ENCODE results near the gene IRS1.
A peak's percentile ranks its signal among the peaks of the same experiment; 100 is the strongest.

IRS1 gene

DNA sequence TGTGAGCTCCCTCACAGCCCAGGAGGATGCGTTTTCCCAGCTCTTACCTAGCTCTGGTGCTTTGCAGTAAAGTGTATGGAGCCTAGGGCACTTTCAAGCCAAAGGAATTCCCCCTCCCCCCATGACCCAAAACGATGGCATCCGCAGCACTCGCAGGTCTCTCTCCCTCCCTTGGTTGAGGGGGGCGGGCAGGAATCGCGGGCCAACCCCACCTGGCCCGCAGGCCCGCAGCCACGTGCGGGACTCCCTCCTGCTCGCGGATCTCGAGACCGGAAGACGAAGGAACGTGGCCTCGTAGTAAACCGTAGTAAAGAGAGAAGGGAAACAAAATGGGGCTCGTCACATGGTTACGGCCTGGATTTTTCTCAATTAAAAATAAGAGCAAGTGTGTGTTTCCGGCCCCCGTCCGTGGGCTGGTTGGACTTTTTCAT, 8.5 kb downstream of the IRS1 start:
- Mint-ChIP-seq H3K9me3 (no peaks in the 10 kb centered on the region), H3K27me3 (no peaks in the 10 kb centered on the region), H3K36me3 (ENCODE audit: low read depth) (peaks cover 3% of the 10 kb centered on the region), H3K4me1 (ENCODE audit: low read depth) (peaks cover 52% of the 10 kb centered on the region), H3K27ac (peak overlapping the region; percentile 96), H3K4me3 (peak overlapping the region; percentile 79)
- no peak for DNase-seq

DNA sequence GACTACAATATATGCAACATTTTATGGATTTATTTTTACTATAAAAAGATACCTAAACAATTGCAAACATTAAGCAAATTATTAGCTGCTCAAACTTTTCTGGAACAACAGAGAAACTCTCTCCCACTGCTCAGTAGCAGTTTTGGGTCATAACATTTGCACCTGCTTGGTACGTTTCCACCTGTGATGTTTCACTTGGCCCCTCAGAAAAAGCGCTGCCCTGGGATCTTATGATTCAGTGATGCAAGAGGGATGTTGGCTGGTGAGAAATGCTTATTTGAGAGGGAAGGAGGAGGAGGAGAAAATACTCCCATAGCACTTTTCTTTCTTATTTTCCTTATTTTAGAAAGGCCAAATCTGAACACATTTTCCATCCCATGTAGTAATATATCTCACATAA, 9.2 kb downstream of the IRS1 start:
- H3K4me1 Mint-ChIP-seq (ENCODE audit: low read depth) = peaks cover 52% of the 10 kb centered on the region
- H3K27me3 Mint-ChIP-seq = no peaks in the 10 kb centered on the region

DNA sequence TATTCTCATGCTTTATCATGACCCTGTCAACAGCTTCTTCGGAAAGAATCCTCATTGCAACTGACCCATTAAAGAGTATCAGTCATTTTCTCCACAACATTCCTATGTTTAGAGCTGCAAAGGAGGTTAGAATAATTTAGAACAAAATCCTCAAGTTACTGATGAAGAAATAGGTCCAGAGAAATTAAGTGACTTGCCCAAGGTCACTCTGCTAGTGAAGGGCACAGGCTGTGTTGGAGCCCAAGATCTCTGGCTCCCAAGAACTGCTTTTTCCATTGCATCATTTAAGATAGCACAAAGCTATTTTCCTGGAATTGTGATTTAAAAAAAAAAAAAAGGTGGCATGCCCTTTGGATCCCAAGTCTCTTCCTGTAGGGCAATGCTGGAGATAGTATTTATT, 9.6 kb downstream of the IRS1 start:
- H3K36me3 Mint-ChIP-seq (ENCODE audit: low read depth) = peaks cover 3% of the 10 kb centered on the region
- H3K9me3 Mint-ChIP-seq = no peaks in the 10 kb centered on the region
- peak overlapping the region; percentile 31 for H3K4me3 Mint-ChIP-seq
- H3K4me1 Mint-ChIP-seq (ENCODE audit: low read depth) = peaks cover 52% of the 10 kb centered on the region
- no peaks in the 10 kb centered on the region for H3K27me3 Mint-ChIP-seq
- no peak overlapping the region for H3K27ac Mint-ChIP-seq
- DNase-seq = no peak

More for the DNA sequence above, 9.2 kb downstream of the IRS1 start:
- Mint-ChIP-seq H3K4me3 (peak overlapping the region; percentile 79), H3K9me3 (no peaks in the 10 kb centered on the region), H3K36me3 (ENCODE audit: low read depth) (peaks cover 3% of the 10 kb centered on the region), H3K27ac (peak overlapping the region; percentile 96)
- no peak for DNase-seq

DNA sequence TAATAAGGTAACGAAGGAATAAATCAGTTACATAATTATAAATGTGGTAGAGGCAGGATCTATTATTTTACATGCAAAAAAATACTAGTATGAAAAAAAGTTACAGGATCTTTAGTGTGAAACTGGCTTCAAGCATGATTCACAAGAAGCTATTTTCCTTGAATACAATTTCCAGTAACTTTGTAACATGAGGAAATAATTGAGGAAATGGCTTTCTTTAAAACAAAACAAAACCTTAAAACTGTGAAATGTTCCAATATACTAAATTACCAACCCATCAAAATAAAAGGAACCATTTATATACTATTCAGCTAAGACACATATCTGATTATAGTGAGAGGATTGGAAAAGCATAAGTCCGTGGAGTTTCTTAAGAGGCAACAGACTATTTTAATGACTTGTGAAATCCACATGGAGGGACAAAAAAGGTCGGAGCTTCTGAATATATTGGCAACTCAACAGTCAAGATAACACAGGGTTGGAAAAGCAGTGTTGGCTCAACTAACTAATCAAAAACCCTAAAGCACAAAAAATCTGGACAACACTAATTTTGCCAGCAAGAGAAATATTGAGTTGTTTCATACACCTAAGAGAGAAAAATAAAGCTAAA, 10.6 kb downstream of the IRS1 start:
- Mint-ChIP-seq H3K4me3 (no peak overlapping the region), H3K27ac (no peak overlapping the region)

DNA sequence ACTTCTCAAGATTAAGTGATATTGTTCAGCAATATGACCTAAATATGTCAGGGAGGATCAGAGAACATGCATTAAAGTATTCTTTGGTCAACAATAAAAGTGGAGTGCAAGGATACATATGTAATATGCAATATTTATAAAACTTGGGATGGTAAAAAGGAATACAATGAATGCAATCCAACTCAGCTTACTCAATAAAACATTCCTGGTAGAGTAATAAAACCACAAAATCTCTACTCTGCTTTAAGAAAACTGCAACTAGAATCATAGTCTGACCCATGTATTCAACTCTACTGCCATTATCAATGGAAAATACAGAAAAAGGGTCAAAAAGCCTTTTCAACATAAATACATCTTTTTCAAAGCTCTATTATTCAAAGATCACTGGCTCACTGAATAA, 11.6 kb downstream of the IRS1 start:
- Mint-ChIP-seq H3K27me3 (no peaks in the 10 kb centered on the region), H3K4me1 (ENCODE audit: low read depth) (peaks cover 34% of the 10 kb centered on the region), H3K27ac (no peak overlapping the region), H3K36me3 (ENCODE audit: low read depth) (peaks cover 3% of the 10 kb centered on the region), H3K4me3 (no peak overlapping the region), H3K9me3 (no peaks in the 10 kb centered on the region)
- no peak for DNase-seq

More for the DNA sequence above, 10.6 kb downstream of the IRS1 start:
- H3K27me3 Mint-ChIP-seq = no peaks in the 10 kb centered on the region
- no peak for DNase-seq
- peaks cover 43% of the 10 kb centered on the region for H3K4me1 Mint-ChIP-seq (ENCODE audit: low read depth)
- no peaks in the 10 kb centered on the region for H3K9me3 Mint-ChIP-seq
- peaks cover 3% of the 10 kb centered on the region for H3K36me3 Mint-ChIP-seq (ENCODE audit: low read depth)

DNA sequence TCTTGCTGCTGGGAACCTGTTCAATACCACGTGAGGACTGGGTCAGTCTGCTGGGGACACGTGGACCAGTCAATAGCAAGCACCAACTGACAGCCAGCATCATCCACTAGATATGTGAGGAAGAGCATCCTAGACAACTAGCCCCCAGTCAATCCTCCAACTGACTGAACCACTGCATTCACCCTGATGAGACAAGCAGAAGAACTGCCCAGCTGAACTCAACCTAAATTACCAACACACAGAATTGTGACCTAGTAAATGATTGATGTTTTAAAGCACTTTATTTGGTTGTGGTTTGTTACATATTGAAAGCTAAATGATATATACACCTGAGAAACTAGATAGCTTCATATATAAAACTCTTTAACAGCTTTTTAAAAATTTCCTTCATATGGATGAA, 15.7 kb downstream of the IRS1 start:
- H3K4me3 Mint-ChIP-seq = no peak overlapping the region
- H3K36me3 Mint-ChIP-seq (ENCODE audit: low read depth) = no peaks in the 10 kb centered on the region
- H3K9me3 Mint-ChIP-seq = no peaks in the 10 kb centered on the region
- no peak overlapping the region for H3K27ac Mint-ChIP-seq
- no peaks in the 10 kb centered on the region for H3K27me3 Mint-ChIP-seq
- H3K4me1 Mint-ChIP-seq (ENCODE audit: low read depth) = peaks cover under 1% of the 10 kb centered on the region
- no peak for DNase-seq

DNA sequence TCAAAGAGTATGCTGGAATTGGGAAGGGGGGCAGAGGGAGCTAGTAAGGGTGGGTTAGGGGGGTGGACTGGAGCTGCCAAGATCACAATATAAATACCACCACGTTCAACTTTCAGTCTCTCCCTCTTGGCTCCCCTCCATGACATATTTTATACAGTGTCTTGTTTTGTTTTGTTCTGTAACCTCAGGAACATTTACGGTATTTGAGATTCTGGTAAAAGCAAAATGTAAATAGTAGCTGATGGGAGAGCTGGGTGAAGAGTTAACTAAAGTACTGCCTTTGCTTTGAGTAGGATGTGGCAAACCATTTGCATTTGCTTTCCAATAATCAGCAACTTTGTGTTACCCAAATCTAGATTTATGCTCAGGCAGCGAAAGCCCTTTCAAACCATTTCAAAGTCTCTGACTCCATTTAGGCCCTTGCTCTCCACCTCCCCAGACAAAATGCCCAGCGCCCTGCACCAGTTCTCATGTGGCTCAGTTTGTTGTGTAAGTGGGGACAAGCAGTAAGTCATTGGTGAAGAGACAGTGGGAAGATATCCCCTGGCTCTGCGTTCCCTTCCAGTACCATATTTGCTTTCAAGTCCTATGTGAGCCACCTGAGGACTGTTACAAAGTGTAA, 17.4 kb downstream of the IRS1 start:
- peaks cover 1% of the 10 kb centered on the region for H3K4me1 Mint-ChIP-seq (ENCODE audit: low read depth)
- no peak for DNase-seq
- H3K27me3 Mint-ChIP-seq = no peaks in the 10 kb centered on the region
- H3K27ac Mint-ChIP-seq = no peak overlapping the region
- no peaks in the 10 kb centered on the region for H3K36me3 Mint-ChIP-seq (ENCODE audit: low read depth)
- H3K9me3 Mint-ChIP-seq = no peaks in the 10 kb centered on the region
- H3K4me3 Mint-ChIP-seq = no peak overlapping the region

DNA sequence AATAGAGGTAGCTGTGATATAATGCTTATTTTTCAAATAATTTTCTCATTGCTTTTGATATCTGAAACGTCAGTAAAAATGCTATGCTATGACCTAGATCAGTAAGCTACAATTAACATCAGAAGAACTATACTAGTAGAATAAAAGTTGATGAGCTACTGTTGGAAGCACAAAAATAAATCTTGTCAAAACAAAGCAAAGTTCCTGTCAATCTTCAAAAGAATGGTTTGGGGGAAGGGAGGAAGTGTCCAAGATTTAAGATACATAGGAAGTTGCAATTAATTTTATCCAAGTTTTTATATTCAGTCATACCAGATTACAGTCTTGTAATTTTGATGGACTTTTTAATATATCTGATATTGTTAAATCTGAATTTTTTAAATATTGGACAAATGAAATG, 19.2 kb downstream of the IRS1 start:
- H3K27me3 Mint-ChIP-seq = no peaks in the 10 kb centered on the region
- no peak overlapping the region for H3K27ac Mint-ChIP-seq

DNA sequence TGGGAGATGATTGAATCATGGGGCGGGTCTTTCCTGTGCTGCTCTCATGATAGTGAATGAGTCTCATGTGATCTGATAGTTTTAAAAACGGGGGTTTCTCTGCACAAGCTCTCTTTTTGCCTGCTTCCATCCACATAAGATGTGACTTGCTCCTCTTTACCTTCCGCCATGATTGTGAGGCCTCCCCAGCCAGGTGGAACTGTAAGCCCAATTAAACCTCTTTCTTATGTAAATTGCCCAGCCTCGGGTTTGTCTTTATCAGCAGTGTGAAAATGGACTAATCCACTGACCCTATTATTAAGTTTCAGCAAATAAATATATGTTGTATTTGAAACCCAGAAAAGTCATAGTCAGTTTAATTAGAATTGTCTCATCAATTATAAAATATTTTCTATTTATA, 22.0 kb downstream of the IRS1 start:
- Mint-ChIP-seq H3K9me3 (peaks cover 11% of the 10 kb centered on the region), H3K36me3 (ENCODE audit: low read depth) (peaks cover 3% of the 10 kb centered on the region), H3K4me3 (no peak overlapping the region), H3K4me1 (ENCODE audit: low read depth) (peaks cover 13% of the 10 kb centered on the region), H3K27me3 (no peaks in the 10 kb centered on the region), H3K27ac (no peak overlapping the region)
- DNase-seq = no peak

More for the DNA sequence above, 19.2 kb downstream of the IRS1 start:
- Mint-ChIP-seq H3K36me3 (ENCODE audit: low read depth) (no peaks in the 10 kb centered on the region), H3K4me3 (no peak overlapping the region), H3K9me3 (peaks cover 4% of the 10 kb centered on the region), H3K4me1 (ENCODE audit: low read depth) (peaks cover 1% of the 10 kb centered on the region)
- DNase-seq = no peak

DNA sequence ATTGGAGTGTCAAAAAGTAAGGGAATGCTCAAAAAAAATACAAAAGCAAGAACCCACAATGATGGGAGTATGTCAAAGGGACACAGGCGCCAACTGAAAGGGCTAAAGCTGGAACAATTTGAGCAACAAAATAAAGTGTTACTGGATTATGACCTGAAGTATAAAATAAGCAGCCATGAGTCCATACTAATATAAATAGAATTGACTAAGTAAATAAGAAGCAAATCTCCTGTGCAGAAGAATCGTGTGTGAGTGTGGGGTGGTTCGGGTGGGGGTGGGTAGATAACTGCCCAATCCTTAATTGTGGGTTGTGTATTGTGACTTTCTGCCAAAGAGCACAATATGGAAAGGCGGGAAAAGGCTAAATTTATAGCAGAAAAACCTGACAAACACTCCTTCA, 23.5 kb downstream of the IRS1 start:
- peaks cover 3% of the 10 kb centered on the region for H3K36me3 Mint-ChIP-seq (ENCODE audit: low read depth)
- peaks cover 11% of the 10 kb centered on the region for H3K9me3 Mint-ChIP-seq
- peaks cover 24% of the 10 kb centered on the region for H3K4me1 Mint-ChIP-seq (ENCODE audit: low read depth)
- DNase-seq = no peak
- no peak overlapping the region for H3K27ac Mint-ChIP-seq
- no peak overlapping the region for H3K4me3 Mint-ChIP-seq
- no peaks in the 10 kb centered on the region for H3K27me3 Mint-ChIP-seq

DNA sequence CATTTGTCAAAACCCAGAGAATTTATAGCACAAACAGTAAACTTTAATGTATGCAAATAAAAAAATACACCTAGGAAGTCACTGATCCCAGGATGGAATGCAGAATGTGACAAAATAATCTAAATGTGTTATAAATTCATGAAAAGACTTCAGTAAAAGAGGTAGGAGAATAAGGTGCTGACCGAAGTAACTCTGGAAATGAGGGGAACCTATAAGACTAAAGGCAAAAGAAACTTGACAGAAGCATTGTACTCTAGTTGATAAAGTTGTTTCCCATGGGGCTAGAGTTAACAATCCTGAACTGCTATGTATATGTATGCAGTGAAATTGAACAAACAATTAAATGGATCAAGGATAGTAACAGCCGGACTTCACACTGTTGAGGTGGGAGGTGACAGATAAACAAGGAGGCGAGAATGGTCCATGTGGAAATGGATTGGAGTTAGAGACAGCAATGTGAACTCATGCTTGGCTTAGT, 24.5 kb downstream of the IRS1 start:
- Mint-ChIP-seq H3K4me1 (ENCODE audit: low read depth) (peaks cover 26% of the 10 kb centered on the region), H3K36me3 (ENCODE audit: low read depth) (peaks cover 3% of the 10 kb centered on the region)

DNA sequence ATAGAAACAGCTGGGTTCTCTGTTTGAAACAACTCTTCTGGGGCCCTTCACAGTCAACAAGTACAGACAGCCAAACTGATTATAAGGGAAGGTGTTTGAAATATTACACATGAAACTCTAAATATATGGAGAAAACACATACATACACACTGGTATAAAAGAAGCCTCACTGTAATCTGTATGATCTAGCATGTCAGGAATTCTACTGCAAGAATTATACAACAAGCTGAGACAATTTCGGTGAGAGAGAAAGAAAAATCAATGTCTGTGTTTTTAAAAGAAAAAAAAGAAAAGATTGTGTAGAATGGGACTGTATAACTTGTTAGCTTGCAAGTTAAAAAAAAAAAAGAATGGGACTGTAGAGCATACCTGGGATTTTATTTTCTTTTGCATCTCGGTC, 26.3 kb downstream of the IRS1 start:
- no peak overlapping the region for H3K4me3 Mint-ChIP-seq
- no peak overlapping the region for H3K27ac Mint-ChIP-seq
- peaks cover 11% of the 10 kb centered on the region for H3K9me3 Mint-ChIP-seq
- H3K36me3 Mint-ChIP-seq (ENCODE audit: low read depth) = peaks cover 3% of the 10 kb centered on the region
- no peak for DNase-seq
- no peaks in the 10 kb centered on the region for H3K27me3 Mint-ChIP-seq
- H3K4me1 Mint-ChIP-seq (ENCODE audit: low read depth) = peaks cover 26% of the 10 kb centered on the region

More for the DNA sequence above, 24.5 kb downstream of the IRS1 start:
- Mint-ChIP-seq H3K9me3 (peaks cover 11% of the 10 kb centered on the region), H3K27ac (no peak overlapping the region), H3K27me3 (no peaks in the 10 kb centered on the region), H3K4me3 (no peak overlapping the region)
- no peak for DNase-seq

DNA sequence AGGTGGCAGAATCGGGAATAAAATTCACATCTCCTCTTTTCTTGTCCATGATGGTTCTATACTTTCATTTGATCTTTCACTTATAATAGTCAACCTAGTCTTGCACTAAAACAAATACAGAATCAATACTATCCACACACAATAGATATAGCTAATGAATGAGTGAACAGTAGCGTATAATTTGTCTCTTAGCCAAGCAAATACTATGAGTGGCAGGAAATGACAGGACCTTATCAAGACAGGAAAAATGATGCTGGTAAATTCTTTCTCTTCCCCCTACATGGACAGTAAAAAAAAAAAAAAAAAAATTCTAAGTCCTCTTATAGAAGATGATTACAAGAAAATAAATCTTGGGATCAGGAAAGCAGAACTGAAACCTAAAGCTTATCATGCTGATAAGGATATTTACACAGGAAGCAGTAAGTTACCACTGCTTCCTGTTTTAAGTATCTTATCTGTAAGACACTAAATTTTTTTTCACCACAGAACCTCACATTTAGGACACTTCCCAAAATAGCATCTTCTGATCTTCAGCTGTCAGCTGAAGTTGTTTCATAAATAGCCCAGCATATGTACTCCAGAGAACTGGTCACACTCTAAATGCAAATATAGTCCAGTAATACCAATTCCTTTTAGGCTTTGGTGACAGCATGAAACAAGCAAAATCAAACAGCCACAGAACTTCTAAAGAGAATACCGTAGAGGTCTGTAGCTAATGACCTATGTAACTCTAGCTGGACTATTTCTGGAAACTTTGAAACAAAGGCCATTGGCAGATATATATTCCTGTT, 27.0 kb downstream of the IRS1 start:
- H3K27me3 Mint-ChIP-seq = no peaks in the 10 kb centered on the region
- H3K27ac Mint-ChIP-seq = no peak overlapping the region
- H3K4me3 Mint-ChIP-seq = peak overlapping the region; percentile 53
- peaks cover 3% of the 10 kb centered on the region for H3K36me3 Mint-ChIP-seq (ENCODE audit: low read depth)
- H3K4me1 Mint-ChIP-seq (ENCODE audit: low read depth) = peaks cover 25% of the 10 kb centered on the region
- H3K9me3 Mint-ChIP-seq = peaks cover 11% of the 10 kb centered on the region
- no peak for DNase-seq

DNA sequence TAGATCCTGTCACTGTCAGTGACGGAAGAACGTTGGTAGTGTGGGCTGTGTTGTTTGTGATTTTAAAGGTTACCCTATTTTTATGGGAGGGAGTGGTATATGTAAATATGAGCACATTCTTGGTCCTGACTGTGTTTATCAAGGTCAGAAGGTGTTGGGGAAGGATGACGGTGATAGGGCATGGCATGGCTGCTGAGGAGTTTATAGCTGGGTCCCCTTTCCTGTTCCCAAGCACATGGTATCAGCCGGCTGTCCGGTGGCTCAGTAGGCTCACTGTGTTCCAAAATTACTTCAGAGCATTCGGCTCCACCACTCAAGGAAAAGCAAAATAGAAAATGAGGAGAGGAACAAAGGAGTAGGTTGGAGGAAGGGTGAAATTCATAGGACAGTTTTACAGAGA, 28.6 kb downstream of the IRS1 start:
- Mint-ChIP-seq H3K4me1 (ENCODE audit: low read depth) (peaks cover 24% of the 10 kb centered on the region), H3K27me3 (no peaks in the 10 kb centered on the region), H3K9me3 (peaks cover 11% of the 10 kb centered on the region), H3K4me3 (no peak overlapping the region), H3K27ac (no peak overlapping the region), H3K36me3 (ENCODE audit: low read depth) (peaks cover 3% of the 10 kb centered on the region)
- no peak for DNase-seq
